Loucy (cell line): ENCODE measurements around the gene MLST8.

Experiments used
- H2AFZ ChIP-seq: fragments of 200-600 bp; sonication (generic); 2 replicates; pipeline ENCODE4 v1.6.0; 2016; ENCODE audit warnings: antibody characterized with exemption, mild to moderate bottlenecking, low read length, moderate library complexity
- H3F3A ChIP-seq: fragments of 200-600 bp; 2 replicates; pipeline ENCODE4 v1.6.0; 2016; ENCODE audit warnings: antibody characterized with exemption, low read depth, mild to moderate bottlenecking
- H3K27me3 ChIP-seq: fragments of 200-600 bp; sonication (generic); 2 replicates; pipeline ENCODE4 v1.6.1; 2014; ENCODE audit warnings: low read length, mild to moderate bottlenecking; ENCODE audit not compliant: insufficient read depth, poor library complexity, severe bottlenecking
- H3K36me3 ChIP-seq: fragments of 200-600 bp; sonication (generic); 2 replicates; pipeline ENCODE4 v1.6.1; 2016; ENCODE audit warnings: low read length; ENCODE audit not compliant: insufficient read depth
- H3K4me1 ChIP-seq: fragments of 200-600 bp; sonication (generic); 2 replicates; pipeline ENCODE4 v1.5.1; 2014; ENCODE audit warnings: low read length, mild to moderate bottlenecking; ENCODE audit not compliant: insufficient read depth, poor library complexity, severe bottlenecking
- H3K4me2 ChIP-seq: fragments of 200-600 bp; sonication (generic); 2 replicates; pipeline ENCODE4 v1.6.0; 2014; ENCODE audit warnings: antibody characterized with exemption, low read length, low read depth, mild to moderate bottlenecking; ENCODE audit not compliant: poor library complexity, severe bottlenecking
- H3K4me3 ChIP-seq: fragments of 200-600 bp; sonication (generic); 2 replicates; pipeline ENCODE4 v1.5.1; 2014; ENCODE audit warnings: low read length, mild to moderate bottlenecking, mixed read lengths; ENCODE audit not compliant: poor library complexity, severe bottlenecking
- H3K79me2 ChIP-seq: fragments of 200-600 bp; sonication (generic); 2 replicates; pipeline ENCODE4 v1.6.1; 2014; ENCODE audit warnings: low read length; ENCODE audit not compliant: insufficient read depth
- H3K9ac ChIP-seq: fragments of 200-600 bp; sonication (generic); 2 replicates; pipeline ENCODE4 v1.6.0; 2014; ENCODE audit warnings: mild to moderate bottlenecking, low read depth, low read length, moderate library complexity; ENCODE audit not compliant: poor library complexity, severe bottlenecking
- H3K9me2 ChIP-seq: fragments of 200-600 bp; sonication (generic); replicated peaks from 2 replicates; pipeline ENCODE4 v1.6.1; 2016; ENCODE audit warnings: low read depth, low read length, mixed read lengths
- H3K9me3 ChIP-seq: fragments of 200-600 bp; sonication (generic); 2 replicates; pipeline ENCODE4 v1.6.1; 2014; ENCODE audit warnings: mild to moderate bottlenecking, antibody characterized with exemption, low read length, low read depth; ENCODE audit not compliant: insufficient read depth
- H4K20me1 ChIP-seq: fragments of 200-600 bp; sonication (generic); 2 replicates; pipeline ENCODE4 v1.6.0; 2014; ENCODE audit warnings: antibody characterized with exemption, low read length, mild to moderate bottlenecking; ENCODE audit not compliant: insufficient read depth, poor library complexity, severe bottlenecking
- EZH2phosphoT487 ChIP-seq: fragments of 200-600 bp; IDR thresholded peaks from 2 replicates; pipeline ENCODE4 v1.6.1; 2018; ENCODE audit warnings: antibody characterized with exemption, mild to moderate bottlenecking, moderate library complexity, borderline replicate concordance
- TF ChIP-seq, protein P1 (sequence below): fragments of 200-600 bp; sonication (generic); conservative IDR thresholded peaks from 2 replicates; pipeline ENCODE4 v1.5.1; 2014; ENCODE audit warnings: mild to moderate bottlenecking, antibody characterized with exemption, low read length

Gene MLST8

GRCh38 chr16:2167068-2167638, 38.1 kb upstream of the MLST8 start:
- TF ChIP-seq, protein P1, sequence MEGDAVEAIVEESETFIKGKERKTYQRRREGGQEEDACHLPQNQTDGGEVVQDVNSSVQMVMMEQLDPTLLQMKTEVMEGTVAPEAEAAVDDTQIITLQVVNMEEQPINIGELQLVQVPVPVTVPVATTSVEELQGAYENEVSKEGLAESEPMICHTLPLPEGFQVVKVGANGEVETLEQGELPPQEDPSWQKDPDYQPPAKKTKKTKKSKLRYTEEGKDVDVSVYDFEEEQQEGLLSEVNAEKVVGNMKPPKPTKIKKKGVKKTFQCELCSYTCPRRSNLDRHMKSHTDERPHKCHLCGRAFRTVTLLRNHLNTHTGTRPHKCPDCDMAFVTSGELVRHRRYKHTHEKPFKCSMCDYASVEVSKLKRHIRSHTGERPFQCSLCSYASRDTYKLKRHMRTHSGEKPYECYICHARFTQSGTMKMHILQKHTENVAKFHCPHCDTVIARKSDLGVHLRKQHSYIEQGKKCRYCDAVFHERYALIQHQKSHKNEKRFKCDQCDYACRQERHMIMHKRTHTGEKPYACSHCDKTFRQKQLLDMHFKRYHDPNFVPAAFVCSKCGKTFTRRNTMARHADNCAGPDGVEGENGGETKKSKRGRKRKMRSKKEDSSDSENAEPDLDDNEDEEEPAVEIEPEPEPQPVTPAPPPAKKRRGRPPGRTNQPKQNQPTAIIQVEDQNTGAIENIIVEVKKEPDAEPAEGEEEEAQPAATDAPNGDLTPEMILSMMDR: no peak
- no peak for TF ChIP-seq EZH2phosphoT487
- H3K9me3 ChIP-seq: no peaks in the 10 kb centered on the region

DNA sequence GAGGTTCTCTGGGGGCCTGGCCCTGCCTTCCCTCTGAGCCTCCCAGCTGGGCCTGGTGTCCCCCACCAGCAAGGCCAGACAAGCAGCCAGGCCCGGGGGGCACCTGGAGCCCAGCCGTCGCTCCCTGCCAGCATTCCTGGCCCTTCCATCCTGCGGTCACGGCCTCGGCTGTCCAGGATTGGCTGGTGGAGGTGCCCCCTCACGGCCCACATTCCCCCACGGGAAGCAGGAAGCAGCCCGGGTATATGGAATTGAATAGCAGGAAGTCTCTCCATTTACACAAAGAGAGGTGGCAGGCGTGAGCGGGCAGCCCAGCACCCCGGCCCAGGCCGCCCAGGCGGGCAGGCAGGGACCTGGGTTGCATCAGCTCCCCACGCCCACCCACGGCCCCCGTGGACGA, 35.2 kb upstream of the MLST8 start:
- no peak overlapping the region for H3K4me2 ChIP-seq
- H4K20me1 ChIP-seq: no peaks in the 10 kb centered on the region
- H3K9me2 ChIP-seq: no peaks in the 10 kb centered on the region

More at GRCh38 chr16:2167068-2167638, 38.1 kb upstream of the MLST8 start:
- Histone ChIP-seq H3K4me3 (no peak overlapping the region), H3K36me3 (no peaks in the 10 kb centered on the region), H4K20me1 (no peaks in the 10 kb centered on the region), H3K4me2 (no peak overlapping the region), H3F3A (no peaks in the 10 kb centered on the region), H3K9me2 (no peaks in the 10 kb centered on the region), H3K79me2 (peaks cover 16% of the 10 kb centered on the region; the same call in 1 of the 2 replicates), H3K9ac (no peak overlapping the region), H3K4me1 (no peaks in the 10 kb centered on the region), H2AFZ (no peak overlapping the region), H3K27me3 (no peaks in the 10 kb centered on the region)

DNA sequence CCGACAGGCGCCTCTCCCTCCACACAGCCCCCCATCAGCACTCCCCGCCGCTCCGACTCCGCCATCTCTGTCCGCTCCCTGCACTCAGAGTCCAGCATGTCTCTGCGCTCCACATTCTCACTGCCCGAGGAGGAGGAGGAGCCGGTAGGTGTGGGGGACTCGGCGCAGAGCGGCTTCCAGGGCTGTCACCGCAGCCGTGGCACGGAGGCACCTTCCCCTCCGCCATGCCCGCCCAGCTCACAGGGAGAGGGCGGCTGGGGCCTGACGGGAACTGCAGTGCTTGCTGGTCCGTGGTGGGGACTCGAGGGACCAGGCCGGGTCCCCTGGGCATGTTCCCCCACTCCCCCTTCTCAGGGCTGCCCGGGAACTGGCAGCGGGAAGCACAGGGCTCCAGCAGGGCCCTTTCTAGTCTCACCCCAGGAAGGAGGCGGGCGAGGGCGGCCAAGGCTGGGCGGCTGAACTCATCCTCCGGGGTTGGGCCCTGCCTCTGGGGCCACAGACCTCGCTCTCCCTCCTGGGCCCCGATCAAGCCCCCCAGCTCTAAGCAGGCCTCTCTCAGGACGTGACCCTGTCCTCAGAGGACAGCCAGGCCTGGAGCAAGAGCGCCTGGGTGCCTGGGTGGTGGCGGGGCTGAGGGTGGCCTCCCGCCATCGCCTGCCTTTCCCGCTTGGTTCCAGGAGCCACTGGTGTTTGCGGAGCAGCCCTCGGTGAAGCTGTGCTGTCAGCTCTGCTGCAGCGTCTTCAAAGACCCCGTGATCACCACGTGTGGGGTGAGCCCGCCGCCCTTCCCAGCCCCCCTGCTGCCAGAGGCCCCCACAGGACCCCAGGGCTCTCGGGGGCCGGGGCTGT, 34.4 kb upstream of the MLST8 start:
- Histone ChIP-seq H3K27me3 (no peaks in the 10 kb centered on the region), H3K4me2 (no peak overlapping the region), H4K20me1 (no peaks in the 10 kb centered on the region), H3K4me1 (no peaks in the 10 kb centered on the region), H3K4me3 (no peak overlapping the region), H3K36me3 (no peaks in the 10 kb centered on the region; the same call in 1 of the 2 replicates), H3K9ac (no peak overlapping the region), H3K9me3 (no peaks in the 10 kb centered on the region), H3K79me2 (no peaks in the 10 kb centered on the region), H3K9me2 (no peaks in the 10 kb centered on the region), H3F3A (no peaks in the 10 kb centered on the region), H2AFZ (no peak overlapping the region)
- TF ChIP-seq, protein P1: no peak
- no peak for TF ChIP-seq EZH2phosphoT487

More for the DNA sequence above, 35.2 kb upstream of the MLST8 start:
- Histone ChIP-seq H3K36me3 (no peaks in the 10 kb centered on the region; the same call in 1 of the 2 replicates), H3K4me3 (no peak overlapping the region), H3K4me1 (no peaks in the 10 kb centered on the region), H3K9me3 (no peaks in the 10 kb centered on the region), H3K9ac (no peak overlapping the region), H3K79me2 (no peaks in the 10 kb centered on the region), H3F3A (no peaks in the 10 kb centered on the region), H2AFZ (no peak overlapping the region), H3K27me3 (no peaks in the 10 kb centered on the region)
- no peak for TF ChIP-seq EZH2phosphoT487
- TF ChIP-seq, protein P1: no peak
